ENCODE results near the gene BCAS3. TPM values are rescaled to one million over a fixed set of nuclear protein-coding genes. Genes with fewer than 3 reads are reported as not detected.

Gene BCAS3
- total RNA-seq, 2 donors from 2014 or later = 44.1 to 71.5 TPM

GRCh38 chr17:61285526-61286320 is 608.1 kb downstream of the BCAS3 start:
- intact Hi-C loops (cut with DNase I) = no loop called here
- DNase-seq (peak in 1 of 4 donors; percentile 20), ATAC-seq (no peak)
- no peaks in the 10 kb centered on the region for H3K4me1 ChIP-seq
- no peaks in the 10 kb centered on the region for H3K27me3 ChIP-seq
- no peak overlapping the region for H3K27ac ChIP-seq
- H3K9me3 ChIP-seq = no peaks in the 10 kb centered on the region
- H3K36me3 ChIP-seq (replicated peaks in 1 of 2; ENCODE audit: insufficient read depth in 1 of 2, low read depth in 2 of 2) = no peaks in the 10 kb centered on the region
- H3K4me3 ChIP-seq = no peak overlapping the region
- WGBS, 2 donors = 76 to 84% methylated on average over 11 of the region's 11 CpGs
- TF ChIP-seq POLR2A (IDR thresholded peaks at IDR 0.05) = no peak
- TF ChIP-seq CTCF (IDR thresholded peaks at IDR 0.05) = no peak

GRCh38 chr17:61286449-61286848 is 608.8 kb downstream of the BCAS3 start:
- Histone ChIP-seq H3K36me3 (replicated peaks in 1 of 2; ENCODE audit: insufficient read depth in 1 of 2, low read depth in 2 of 2) (no peaks in the 10 kb centered on the region), H3K27ac (no peak overlapping the region), H3K4me1 (no peaks in the 10 kb centered on the region), H3K27me3 (no peaks in the 10 kb centered on the region), H3K9me3 (no peaks in the 10 kb centered on the region), H3K4me3 (no peak overlapping the region)
- TF ChIP-seq POLR2A (IDR thresholded peaks at IDR 0.05) = no peak
- no peak for TF ChIP-seq CTCF (IDR thresholded peaks at IDR 0.05)
- intact Hi-C loops (cut with DNase I) = no loop called here
- DNase-seq (no peak), ATAC-seq (no peak)
- 83 to 87% methylated on average over 9 of the region's 9 CpGs for WGBS, 2 donors

- Histone ChIP-seq H3K27me3 (no peaks in the 10 kb centered on the region), H3K4me1 (no peaks in the 10 kb centered on the region), H3K36me3 (replicated peaks in 1 of 2; ENCODE audit: insufficient read depth in 1 of 2, low read depth in 2 of 2) (no peaks in the 10 kb centered on the region), H3K4me3 (no peak overlapping the region), H3K9me3 (no peaks in the 10 kb centered on the region), H3K27ac (no peak overlapping the region)
- DNase-seq (no peak), ATAC-seq (no peak)
- 71 to 74% methylated on average over 10 of the region's 10 CpGs for WGBS, 2 donors
- intact Hi-C loops (cut with DNase I) = no loop called here
- TF ChIP-seq POLR2A (IDR thresholded peaks at IDR 0.05) = no peak
- no peak for TF ChIP-seq CTCF (IDR thresholded peaks at IDR 0.05)
These were observed 612.0 kb downstream of the BCAS3 start for GRCh38 chr17:61289408-61290385.

- ATAC-seq = no peak
- no peaks in the 10 kb centered on the region for H3K27me3 ChIP-seq
- DNase-seq = no peak
- H3K9me3 ChIP-seq = no peaks in the 10 kb centered on the region
- intact Hi-C loops (cut with DNase I) = no loop called here
- no peak overlapping the region for H3K4me3 ChIP-seq
- no peak for TF ChIP-seq CTCF (IDR thresholded peaks at IDR 0.05)
- TF ChIP-seq POLR2A (IDR thresholded peaks at IDR 0.05) = no peak
- no peak overlapping the region for H3K27ac ChIP-seq
- 84 to 87% methylated on average over 10 of the region's 10 CpGs for WGBS, 2 donors
- H3K36me3 ChIP-seq (replicated peaks in 1 of 2; ENCODE audit: insufficient read depth in 1 of 2, low read depth in 2 of 2) = no peaks in the 10 kb centered on the region
- H3K4me1 ChIP-seq = no peaks in the 10 kb centered on the region
These were observed 614.0 kb downstream of the BCAS3 start for GRCh38 chr17:61291451-61292285.

Data from body of pancreas (tissue), 4 donors.